Heart left ventricle (tissue), 16 donors: ENCODE data around the gene TIFAB. TPM values are rescaled to one million over a fixed set of nuclear protein-coding genes. Genes with fewer than 3 reads are reported as not detected.

Experiments used
- ATAC-seq, 4 donors: fragments of 200-7000 bp; cut with Tn5 transposase; one replicate each; pipeline ENCODE4 v1.9.1; 2020 to 2022; ENCODE audit warnings: moderate library complexity in 4 of 4, mild to moderate bottlenecking in 3 of 4, moderate number of reproducible peaks in 1 of 4
- DNase-seq, 5 donors: peaks; one replicate each; pipeline ENCODE4 v3.0.0-alpha.2; 2020
- H3K27ac ChIP-seq, 12 donors: fragments of 200-600 bp; sonication (generic) in 4 of 12; one replicate each; pipeline versions ENCODE4 v1.5.0 to v1.8.0; 2016 to 2022; ENCODE audit warnings: mild to moderate bottlenecking in 2 of 12
- H3K27me3 ChIP-seq, 9 donors: fragments of 200-600 bp; sonication (generic) in 2 of 9; one replicate each; pipeline versions ENCODE4 v1.5.1 to v1.8.0; 2016 to 2022; ENCODE audit warnings: mild to moderate bottlenecking in 3 of 9
- H3K36me3 ChIP-seq, 9 donors: fragments of 200-600 bp; sonication (generic) in 2 of 9; one replicate each; pipeline versions ENCODE4 v1.5.0 to v1.8.0; 2018 to 2022; ENCODE audit warnings: mild to moderate bottlenecking in 2 of 9
- H3K4me1 ChIP-seq, 12 donors: fragments of 200-600 bp; sonication (generic) in 4 of 12; one replicate each; pipeline versions ENCODE4 v1.5.0 to v1.8.0; 2016 to 2022; ENCODE audit warnings: mild to moderate bottlenecking in 3 of 12
- H3K4me3 ChIP-seq, 12 donors: fragments of 200-600 bp; sonication (generic) in 4 of 12; one replicate each; pipeline versions ENCODE4 v1.5.0 to v1.8.0; 2017 to 2022; ENCODE audit warnings: mild to moderate bottlenecking in 9 of 12, moderate library complexity in 4 of 12
- H3K9me3 ChIP-seq, 12 donors: fragments of 200-600 bp; sonication (generic) in 4 of 12; one replicate each; pipeline versions ENCODE4 v1.5.0 to v1.8.0; 2016 to 2022; ENCODE audit warnings: mild to moderate bottlenecking in 1 of 12
- POLR2A ChIP-seq, 2 donors: fragments of 450-650 bp; IDR thresholded peaks; one replicate each; pipeline ENCODE4 v1.6.1; 2017; ENCODE audit warnings: antibody characterized with exemption in 2 of 2, mild to moderate bottlenecking in 2 of 2, moderate library complexity in 2 of 2
- WGBS, 4 donors: extraction: QIAGEN DNeasy Blood & Tissue Kit in 2 of 4; methylation state at CpG; one replicate each; pipeline versions ENCODE4 v1.1.5 to v1.1.7; 2013 to 2018; 5-methylcytosine and 5-hydroxymethylcytosine counted together
- intact Hi-C, 10 donors: fragments of 100-400 bp; cut with DNase I; formaldehyde crosslinking; loops; one replicate each; pipeline versions ENCODE4 v1.11.1 to v1.14.2; 2022
- polyA plus RNA-seq, 2 donors: library from polyadenylated mRNA; stranded (reverse); fragments of 200-250 nt; gene quantifications; one replicate each; pipeline ENCODE4 v1.2.3, GENCODE V29; 2013
- total RNA-seq, 9 donors: library from RNA; depleted of rRNA in 2 of 9; stranded (reverse); fragments of >200 nt in 2 of 9; fragmentation: NEBNext Ultra II Directional in 3 of 9; extraction: Animal tissue kit (Norgen Biotek cat#: 25700) in 3 of 9; gene quantifications; one replicate each; pipeline versions ENCODE4 v1.1.0 to v1.2.4, GENCODE V29; 2016 to 2023
- TF ChIP-seq, protein P1 (sequence below), 12 donors: fragments of 200-600 bp; sonication (generic) in 4 of 12; IDR thresholded peaks; one replicate each; pipeline versions ENCODE4 v1.5.0 to v1.8.0; 2018 to 2022; ENCODE audit warnings: antibody characterized with exemption in 12 of 12, mild to moderate bottlenecking in 5 of 12
- donor health status: ischemic (EF 13 %, LVEDD 7.1; RV severe dilation, severe dysfunction).
- donor health status: healthy with polysubstance abuse.
- donor health status: DM: no; HTN: yes; CAD: no.
- donor health status: DM: no; HTN: no; CAD: no.
- donor health status: ischemic (EF 25% LVEDD 6.9; RV normal size, moderate dysfunction).
- donor health status: ischemic (EF 25% LVEDD 5.7; RV mildly dilated, moderate dysfunction).
- donor health status: healthy.
- donor health status: DM: yes; HTN: yes; CAD: no.
- donor health status: ischemic (EF 35%, LVEDD 5.7; RV mildly dilated, moderate dysfunction).
- donor health status: nonischemic (EF 11% LVEDD 7.7; RV severe dilation, severe dysfunction).
- donor health status: DM: yes; HTN: yes; CAD: no.
- donor health status: PGD.
- donor health status: ischemic (EF 29% LVEDD 5.4; RV normal size, mild dysfunction).
- donor health status: nonischemic (EF 23%, LVEDD 6.1; RV moderate dilation, normal function).

TIFAB gene
- total and polyA plus RNA-seq, 11 donors = 0.01 to 1.3 (median 0.38) TPM; not detected in 7

- no peak overlapping the region for H3K27ac ChIP-seq
- TF ChIP-seq POLR2A (IDR thresholded peaks at IDR 0.05) = no peak
- TF ChIP-seq, protein P1, sequence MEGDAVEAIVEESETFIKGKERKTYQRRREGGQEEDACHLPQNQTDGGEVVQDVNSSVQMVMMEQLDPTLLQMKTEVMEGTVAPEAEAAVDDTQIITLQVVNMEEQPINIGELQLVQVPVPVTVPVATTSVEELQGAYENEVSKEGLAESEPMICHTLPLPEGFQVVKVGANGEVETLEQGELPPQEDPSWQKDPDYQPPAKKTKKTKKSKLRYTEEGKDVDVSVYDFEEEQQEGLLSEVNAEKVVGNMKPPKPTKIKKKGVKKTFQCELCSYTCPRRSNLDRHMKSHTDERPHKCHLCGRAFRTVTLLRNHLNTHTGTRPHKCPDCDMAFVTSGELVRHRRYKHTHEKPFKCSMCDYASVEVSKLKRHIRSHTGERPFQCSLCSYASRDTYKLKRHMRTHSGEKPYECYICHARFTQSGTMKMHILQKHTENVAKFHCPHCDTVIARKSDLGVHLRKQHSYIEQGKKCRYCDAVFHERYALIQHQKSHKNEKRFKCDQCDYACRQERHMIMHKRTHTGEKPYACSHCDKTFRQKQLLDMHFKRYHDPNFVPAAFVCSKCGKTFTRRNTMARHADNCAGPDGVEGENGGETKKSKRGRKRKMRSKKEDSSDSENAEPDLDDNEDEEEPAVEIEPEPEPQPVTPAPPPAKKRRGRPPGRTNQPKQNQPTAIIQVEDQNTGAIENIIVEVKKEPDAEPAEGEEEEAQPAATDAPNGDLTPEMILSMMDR (IDR thresholded peaks at IDR 0.05) = no peak
- 47 to 70% (median 60%) methylated on average over 12 to 13 of the region's 13 CpGs for WGBS, 4 donors
- DNase-seq = no peak
- no peak for ATAC-seq
- intact Hi-C loops = no loop called here
- peaks cover 23 to 65% (median 49%) of the 10 kb centered on the region in 9 donors for H3K27me3 ChIP-seq
- H3K4me1 ChIP-seq = peaks cover 0 to 29% (median 18%) of the 10 kb centered on the region in 12 donors
- H3K4me3 ChIP-seq = no peak overlapping the region
- H3K9me3 ChIP-seq = no peaks in the 10 kb centered on the region
- H3K36me3 ChIP-seq = no peaks in the 10 kb centered on the region
Measured at GRCh38 chr5:135486131-135487036, 34.2 kb upstream of the TIFAB start.

DNA sequence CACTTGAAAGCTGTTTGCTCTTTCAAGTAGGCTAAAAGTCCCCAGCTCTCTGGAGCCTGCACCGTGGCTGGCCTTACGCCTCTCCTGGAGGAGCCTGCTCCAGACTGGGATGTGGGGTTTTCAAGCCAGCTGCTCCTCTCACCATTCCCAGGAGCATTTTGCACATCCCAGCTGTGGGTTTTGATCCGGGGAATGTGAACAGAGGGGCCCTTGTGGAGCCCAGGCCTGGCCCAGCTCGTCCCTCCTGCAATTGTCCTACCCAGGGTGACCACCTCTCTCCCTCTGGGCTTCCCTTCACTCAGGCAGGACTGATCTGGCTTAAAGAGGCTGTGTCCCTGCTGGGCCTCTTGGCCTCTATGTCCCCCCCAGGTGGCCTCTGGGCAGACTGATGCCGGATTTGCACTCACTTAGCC, 32.5 kb upstream of the TIFAB start:
- Histone ChIP-seq H3K36me3 (no peaks in the 10 kb centered on the region), H3K27ac (no peak overlapping the region), H3K9me3 (no peaks in the 10 kb centered on the region), H3K4me1 (peaks cover 0 to 15% (median 11%) of the 10 kb centered on the region in 12 donors), H3K4me3 (no peak overlapping the region), H3K27me3 (peaks cover 15 to 60% (median 34%) of the 10 kb centered on the region in 9 donors)
- TF ChIP-seq, protein P1 (IDR thresholded peaks at IDR 0.05) = no peak
- TF ChIP-seq POLR2A (IDR thresholded peaks at IDR 0.05) = no peak
- intact Hi-C loops = no loop called here
- DNase-seq (no peak), ATAC-seq (no peak)
- WGBS, 4 donors = 70 to 93% (median 74%) methylated on average over 2 to 5 of the region's 5 CpGs

GRCh38 chr5:135483254-135483653, 31.1 kb upstream of the TIFAB start:
- DNase-seq = no peak

More at GRCh38 chr5:135483254-135483653, 31.1 kb upstream of the TIFAB start:
- Histone ChIP-seq H3K4me3 (no peak overlapping the region), H3K27ac (no peak overlapping the region), H3K9me3 (no peaks in the 10 kb centered on the region), H3K27me3 (peaks cover 4 to 60% (median 25%) of the 10 kb centered on the region in 9 donors), H3K4me1 (peaks cover 0 to under 1% (median 0%) of the 10 kb centered on the region in 12 donors), H3K36me3 (no peaks in the 10 kb centered on the region)
- no peak for TF ChIP-seq POLR2A (IDR thresholded peaks at IDR 0.05)
- TF ChIP-seq, protein P1 (IDR thresholded peaks at IDR 0.05) = no peak
- intact Hi-C loops = no loop called here
- ATAC-seq = no peak
- 76 to 96% (median 84%) methylated on average over 1 of the region's 1 CpG for WGBS, 4 donors
